GM13977 (cell line): ENCODE data around the gene RIPK1.
"Not testable (repeated sequence)": the region's sequence is repeated elsewhere in the genome, so short reads cannot be mapped to it uniquely, and the experiment has no call there.

Experiments used
- DNase-seq: peaks from one replicate; pipeline ENCODE4 v3.0.0; 2012; ENCODE audit warnings: low spot score
- CTCF ChIP-seq: IDR thresholded peaks from 2 replicates; pipeline ENCODE4 v1.5.1; 2012; ENCODE audit warnings: mild to moderate bottlenecking, control low read depth; ENCODE audit not compliant: insufficient read depth; ENCODE audit errors: extremely low read depth, missing control alignments
- in situ Hi-C: fragments of 300-500 bp; cut with MboI; formaldehyde crosslinking; loops from one replicate; pipeline ENCODE4 v1.12.0; 2022; ENCODE audit warnings: low sequenced_read_pairs, low pct_unique_long_range_greater_than_20kb, mixed read lengths, inconsistent platforms; ENCODE audit not compliant: unreplicated experiment

The RIPK1 gene

GRCh38 chr6:3026791-3027626 is 41.3 kb upstream of the RIPK1 start:
- in situ Hi-C loops, result no loop called here

GRCh38 chr6:3028156-3028555 is 40.1 kb upstream of the RIPK1 start:
- DNase-seq, in situ Hi-C loops: not testable (repeated sequence)

More at GRCh38 chr6:3026791-3027626, 41.3 kb upstream of the RIPK1 start:
- DNase-seq, result peak; percentile 89
- TF ChIP-seq CTCF, result no peak

GRCh38 chr6:3031857-3032640 is 36.2 kb upstream of the RIPK1 start:
- no peak for DNase-seq
- no peak for TF ChIP-seq CTCF
- in situ Hi-C loops, result no loop called here

GRCh38 chr6:3032986-3033385 is 35.3 kb upstream of the RIPK1 start:
- no peak for TF ChIP-seq CTCF
- no peak for DNase-seq
- in situ Hi-C loops, result no loop called here

GRCh38 chr6:3033652-3034051 is 34.6 kb upstream of the RIPK1 start:
- no peak for DNase-seq
- in situ Hi-C loops, result no loop called here
- no peak for TF ChIP-seq CTCF

GRCh38 chr6:3035397-3035796 is 32.9 kb upstream of the RIPK1 start:
- in situ Hi-C loops, result no loop called here
- no peak for DNase-seq
- TF ChIP-seq CTCF, result no peak
